ENCODE results near the gene RANBP17.
"Not testable (repeated sequence)": the region's sequence is repeated elsewhere in the genome, so short reads cannot be mapped to it uniquely, and the experiment has no call there.

DNA sequence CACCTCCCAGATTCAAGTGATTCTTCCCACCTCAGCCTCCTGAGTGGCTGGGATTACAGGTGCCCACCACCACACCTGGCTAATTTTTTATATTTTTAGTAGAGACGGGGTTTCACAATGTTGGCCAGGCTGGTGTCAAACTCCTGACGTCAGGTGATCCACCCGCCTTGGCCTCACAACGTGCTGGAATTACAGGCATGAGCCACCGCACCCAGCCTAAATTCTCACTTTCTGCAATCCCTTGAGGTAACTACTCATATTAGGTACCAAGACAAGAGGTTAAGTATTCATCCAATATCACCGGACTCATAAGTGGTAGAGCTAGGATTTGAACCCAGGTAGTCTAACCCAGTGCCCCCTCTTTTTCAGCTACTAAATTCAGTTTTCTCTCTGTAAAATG is 436.1 kb downstream of the RANBP17 start:
- not testable (repeated sequence) for TF ChIP-seq CTCF (IDR thresholded peaks at IDR 0.05; ENCODE audit: poor library complexity, severe bottlenecking); EP300 (conservative IDR thresholded peaks at IDR 0.05; ENCODE audit: poor library complexity, severe bottlenecking); EZH2 (IDR thresholded peaks at IDR 0.05; ENCODE audit: borderline replicate concordance, insufficient read depth, low read length, poor library complexity, severe bottlenecking); RAD21 (conservative IDR thresholded peaks at IDR 0.05); POLR2AphosphoS5 (IDR thresholded peaks at IDR 0.05); MXI1 (conservative IDR thresholded peaks at IDR 0.05; ENCODE audit: poor library complexity, severe bottlenecking); SMC3 (conservative IDR thresholded peaks at IDR 0.05; ENCODE audit: poor library complexity)
- TF ChIP-seq, protein P1, sequence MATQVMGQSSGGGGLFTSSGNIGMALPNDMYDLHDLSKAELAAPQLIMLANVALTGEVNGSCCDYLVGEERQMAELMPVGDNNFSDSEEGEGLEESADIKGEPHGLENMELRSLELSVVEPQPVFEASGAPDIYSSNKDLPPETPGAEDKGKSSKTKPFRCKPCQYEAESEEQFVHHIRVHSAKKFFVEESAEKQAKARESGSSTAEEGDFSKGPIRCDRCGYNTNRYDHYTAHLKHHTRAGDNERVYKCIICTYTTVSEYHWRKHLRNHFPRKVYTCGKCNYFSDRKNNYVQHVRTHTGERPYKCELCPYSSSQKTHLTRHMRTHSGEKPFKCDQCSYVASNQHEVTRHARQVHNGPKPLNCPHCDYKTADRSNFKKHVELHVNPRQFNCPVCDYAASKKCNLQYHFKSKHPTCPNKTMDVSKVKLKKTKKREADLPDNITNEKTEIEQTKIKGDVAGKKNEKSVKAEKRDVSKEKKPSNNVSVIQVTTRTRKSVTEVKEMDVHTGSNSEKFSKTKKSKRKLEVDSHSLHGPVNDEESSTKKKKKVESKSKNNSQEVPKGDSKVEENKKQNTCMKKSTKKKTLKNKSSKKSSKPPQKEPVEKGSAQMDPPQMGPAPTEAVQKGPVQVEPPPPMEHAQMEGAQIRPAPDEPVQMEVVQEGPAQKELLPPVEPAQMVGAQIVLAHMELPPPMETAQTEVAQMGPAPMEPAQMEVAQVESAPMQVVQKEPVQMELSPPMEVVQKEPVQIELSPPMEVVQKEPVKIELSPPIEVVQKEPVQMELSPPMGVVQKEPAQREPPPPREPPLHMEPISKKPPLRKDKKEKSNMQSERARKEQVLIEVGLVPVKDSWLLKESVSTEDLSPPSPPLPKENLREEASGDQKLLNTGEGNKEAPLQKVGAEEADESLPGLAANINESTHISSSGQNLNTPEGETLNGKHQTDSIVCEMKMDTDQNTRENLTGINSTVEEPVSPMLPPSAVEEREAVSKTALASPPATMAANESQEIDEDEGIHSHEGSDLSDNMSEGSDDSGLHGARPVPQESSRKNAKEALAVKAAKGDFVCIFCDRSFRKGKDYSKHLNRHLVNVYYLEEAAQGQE (IDR thresholded peaks at IDR 0.05; ENCODE audit: borderline replicate concordance): not testable (repeated sequence)
